Pericardium fibroblast (primary cell): Measurements from ENCODE around the gene TAF15. TPM values are rescaled to one million over a fixed set of nuclear protein-coding genes. Genes with fewer than 3 reads are reported as not detected.

ENCODE experiments used
- total RNA-seq: library from RNA; depleted of rRNA; stranded (reverse); fragments of >200 nt; gene quantifications from 2 replicates; pipeline ENCODE4 v1.2.3, GENCODE V29; 2015

The TAF15 gene
- total RNA-seq: 17.7 and 40.2 TPM in 2 replicates

GRCh38 chr17:35808962-35809854, at the start of gene TAF15:
Gene TAF15, plus strand, starts transcription at chr17:35809484. Its CDS starts 86 bp downstream, at chr17:35809570.

GRCh38 chr17:35760587-35760986, 48.7 kb upstream of the TAF15 start, which contains the start of gene C17orf50:
Gene C17orf50, plus strand, starts transcription at chr17:35760887. Its CDS starts 55 bp downstream, at chr17:35760942.

GRCh38 chr17:35795007-35795870, 14.0 kb upstream of the TAF15 start, which contains the start of gene MMP28:
Gene MMP28, minus strand, starts transcription at chr17:35795641. Its CDS starts 264 bp downstream, at chr17:35795377.

GRCh38 chr17:35868737-35869136, 59.5 kb downstream of the TAF15 start, which contains the start of gene HEATR9:
Gene HEATR9, minus strand, starts transcription at chr17:35868891. Its CDS starts 149 bp downstream, at chr17:35868742.

GRCh38 chr17:35879773-35880654, 70.7 kb downstream of the TAF15 start, which contains the start of gene CCL5:
Gene CCL5, minus strand, starts transcription at chr17:35880360.

Other genes starting within 250 kb of the TAF15 start
- not detected in 2 replicates for gene SLFN14, start 248.7 kb upstream of the TAF15 start, total RNA-seq
- 5.8 and 7.2 TPM in 2 replicates for gene PEX12, start 230.9 kb upstream of the TAF15 start, total RNA-seq
- gene AP2B1, start 222.2 kb upstream of the TAF15 start, total RNA-seq: 43.6 and 52.9 TPM in 2 replicates
- gene RASL10B, start 77.8 kb upstream of the TAF15 start, total RNA-seq: 9.6 and 11.9 TPM in 2 replicates
- 0.23 TPM in 1 of 2 replicates, not detected in the other for gene GAS2L2, start 56.2 kb upstream of the TAF15 start, total RNA-seq
- not detected in 2 replicates for gene C17orf50, start 48.6 kb upstream of the TAF15 start, total RNA-seq
- 8.5 and 12.9 TPM in 2 replicates for gene MMP28, start 13.8 kb upstream of the TAF15 start, total RNA-seq
- gene HEATR9, start 59.4 kb downstream of the TAF15 start, total RNA-seq: not detected in 2 replicates
- gene CCL5, start 70.9 kb downstream of the TAF15 start, total RNA-seq: not detected in 2 replicates
- gene RDM1, start 121.3 kb downstream of the TAF15 start, total RNA-seq: 0.70 TPM in 1 of 2 replicates, not detected in the other
- not detected in 2 replicates for gene LYZL6, start 134.2 kb downstream of the TAF15 start, total RNA-seq
- not detected in 2 replicates for gene CCL16, start 172.0 kb downstream of the TAF15 start, total RNA-seq
- not detected in 2 replicates for gene CCL14, start 177.2 kb downstream of the TAF15 start, total RNA-seq
- not detected in 2 replicates for gene CCL15, start 192.1 kb downstream of the TAF15 start, total RNA-seq
- gene CCL23, start 208.5 kb downstream of the TAF15 start, total RNA-seq: not detected in 2 replicates